OCI-LY1 (cell line): ENCODE results near the gene SLC39A9.

Source experiments
- H2AFZ ChIP-seq: fragments of 200-600 bp; sonication (generic), shearing (Covaris generic); 2 replicates; pipeline ENCODE4 v1.6.0; 2014; ENCODE audit warnings: antibody characterized with exemption, mild to moderate bottlenecking, low read length
- H3F3A ChIP-seq: fragments of 200-600 bp; sonication (generic), shearing (Covaris generic); 2 replicates; pipeline ENCODE4 v1.6.0; 2014; ENCODE audit warnings: mild to moderate bottlenecking, antibody characterized with exemption, low read length, moderate library complexity; ENCODE audit not compliant: insufficient read depth
- H3K27ac ChIP-seq: fragments of 200-600 bp; sonication (generic); 2 replicates; pipeline ENCODE4 v1.5.1; 2014; ENCODE audit warnings: low read length, mixed run types, mild to moderate bottlenecking, low read depth; ENCODE audit not compliant: poor library complexity, severe bottlenecking
- H3K27me3 ChIP-seq: fragments of 200-600 bp; sonication (generic); 2 replicates; pipeline ENCODE4 v1.6.0; 2014; ENCODE audit warnings: antibody characterized with exemption, mild to moderate bottlenecking, low read length, moderate library complexity; ENCODE audit not compliant: insufficient read depth
- H3K36me3 ChIP-seq: fragments of 200-600 bp; sonication (generic); 2 replicates; pipeline ENCODE4 v1.6.1; 2014; ENCODE audit warnings: mild to moderate bottlenecking, antibody characterized with exemption, low read length, moderate library complexity, mixed read lengths; ENCODE audit not compliant: insufficient read depth
- H3K4me1 ChIP-seq: fragments of 200-600 bp; sonication (generic); 2 replicates; pipeline ENCODE4 v1.5.1; 2014; ENCODE audit warnings: mild to moderate bottlenecking, low read length, moderate library complexity; ENCODE audit not compliant: insufficient read depth, severe bottlenecking
- H3K4me2 ChIP-seq: fragments of 200-600 bp; sonication (generic), shearing (Covaris generic); 2 replicates; pipeline ENCODE4 v1.6.1; 2014; ENCODE audit warnings: low read length
- H3K4me3 ChIP-seq: fragments of 200-600 bp; sonication (generic); 2 replicates; pipeline ENCODE4 v1.5.1; 2014; ENCODE audit warnings: low read length, low read depth, mild to moderate bottlenecking, mixed read lengths; ENCODE audit not compliant: poor library complexity, severe bottlenecking
- H3K79me2 ChIP-seq: fragments of 200-600 bp; shearing (Covaris generic); 2 replicates; pipeline ENCODE4 v1.6.1; 2016; ENCODE audit warnings: mixed run types, low read length, mixed read lengths; ENCODE audit not compliant: insufficient read depth
- H3K9ac ChIP-seq: fragments of 200-600 bp; sonication (generic), shearing (Covaris generic); 2 replicates; pipeline ENCODE4 v1.6.1; 2014; ENCODE audit warnings: mild to moderate bottlenecking, low read length, mixed read lengths
- H3K9me2 ChIP-seq: fragments of 200-600 bp; sonication (generic), shearing (Covaris generic); 2 replicates; pipeline ENCODE4 v1.6.1; 2014; ENCODE audit warnings: low read depth, mild to moderate bottlenecking, low read length, mixed read lengths
- H3K9me3 ChIP-seq: fragments of 200-600 bp; shearing (Covaris generic); 2 replicates; pipeline ENCODE4 v1.6.1; 2014; ENCODE audit warnings: low read length, mixed read lengths
- H4K20me1 ChIP-seq: fragments of 200-600 bp; sonication (generic), shearing (Covaris generic); 2 replicates; pipeline ENCODE4 v1.6.0; 2016; ENCODE audit warnings: mild to moderate bottlenecking, low read length; ENCODE audit not compliant: insufficient read depth
- EZH2 ChIP-seq: fragments of 200-600 bp; sonication (generic), shearing (Covaris generic); IDR thresholded peaks from 2 replicates; pipeline ENCODE4 v1.8.0; 2017; ENCODE audit warnings: borderline replicate concordance, mixed run types, mild to moderate bottlenecking, antibody characterized with exemption, low read length, moderate library complexity, mixed read lengths
- TF ChIP-seq, protein P1 (sequence below): fragments of 200-600 bp; sonication (generic), shearing (Covaris generic); IDR thresholded peaks from 2 replicates; pipeline ENCODE4 v1.5.1; 2017; ENCODE audit warnings: mild to moderate bottlenecking, antibody characterized with exemption, low read length, moderate library complexity, mixed read lengths

Gene SLC39A9

DNA sequence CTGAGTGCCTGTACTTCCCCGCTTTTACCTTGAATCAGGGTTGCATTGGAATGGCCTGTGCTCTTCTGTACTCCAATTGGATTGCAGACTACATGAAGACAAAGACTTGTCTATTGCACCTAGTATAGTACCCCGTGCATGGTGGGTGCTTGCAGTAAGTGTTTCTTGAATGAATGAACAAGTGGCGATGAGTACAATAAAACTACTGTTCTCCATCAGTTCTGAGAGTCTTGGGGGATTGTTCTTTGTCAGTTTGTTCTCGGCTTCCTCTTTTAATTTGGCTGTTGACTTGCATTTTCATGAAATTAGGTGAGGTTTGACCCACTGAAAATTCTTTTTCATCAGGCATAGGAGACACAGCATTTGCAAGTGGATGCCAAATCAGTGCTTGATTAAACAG lies 34.5 kb upstream of the SLC39A9 start:
- Histone ChIP-seq H3K4me2 (no peak overlapping the region), H3K36me3 (no peaks in the 10 kb centered on the region), H3K9me2 (no peaks in the 10 kb centered on the region), H3K9me3 (no peaks in the 10 kb centered on the region), H3K4me1 (peaks cover 7% of the 10 kb centered on the region), H3K9ac (no peak overlapping the region), H3K27ac (no peak overlapping the region), H3K27me3 (no peaks in the 10 kb centered on the region), H4K20me1 (no peaks in the 10 kb centered on the region), H3K79me2 (no peaks in the 10 kb centered on the region), H3K4me3 (no peak overlapping the region), H3F3A (no peaks in the 10 kb centered on the region), H2AFZ (no peak overlapping the region)
- TF ChIP-seq, protein P1, sequence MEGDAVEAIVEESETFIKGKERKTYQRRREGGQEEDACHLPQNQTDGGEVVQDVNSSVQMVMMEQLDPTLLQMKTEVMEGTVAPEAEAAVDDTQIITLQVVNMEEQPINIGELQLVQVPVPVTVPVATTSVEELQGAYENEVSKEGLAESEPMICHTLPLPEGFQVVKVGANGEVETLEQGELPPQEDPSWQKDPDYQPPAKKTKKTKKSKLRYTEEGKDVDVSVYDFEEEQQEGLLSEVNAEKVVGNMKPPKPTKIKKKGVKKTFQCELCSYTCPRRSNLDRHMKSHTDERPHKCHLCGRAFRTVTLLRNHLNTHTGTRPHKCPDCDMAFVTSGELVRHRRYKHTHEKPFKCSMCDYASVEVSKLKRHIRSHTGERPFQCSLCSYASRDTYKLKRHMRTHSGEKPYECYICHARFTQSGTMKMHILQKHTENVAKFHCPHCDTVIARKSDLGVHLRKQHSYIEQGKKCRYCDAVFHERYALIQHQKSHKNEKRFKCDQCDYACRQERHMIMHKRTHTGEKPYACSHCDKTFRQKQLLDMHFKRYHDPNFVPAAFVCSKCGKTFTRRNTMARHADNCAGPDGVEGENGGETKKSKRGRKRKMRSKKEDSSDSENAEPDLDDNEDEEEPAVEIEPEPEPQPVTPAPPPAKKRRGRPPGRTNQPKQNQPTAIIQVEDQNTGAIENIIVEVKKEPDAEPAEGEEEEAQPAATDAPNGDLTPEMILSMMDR = no peak
- TF ChIP-seq EZH2 = no peak

DNA sequence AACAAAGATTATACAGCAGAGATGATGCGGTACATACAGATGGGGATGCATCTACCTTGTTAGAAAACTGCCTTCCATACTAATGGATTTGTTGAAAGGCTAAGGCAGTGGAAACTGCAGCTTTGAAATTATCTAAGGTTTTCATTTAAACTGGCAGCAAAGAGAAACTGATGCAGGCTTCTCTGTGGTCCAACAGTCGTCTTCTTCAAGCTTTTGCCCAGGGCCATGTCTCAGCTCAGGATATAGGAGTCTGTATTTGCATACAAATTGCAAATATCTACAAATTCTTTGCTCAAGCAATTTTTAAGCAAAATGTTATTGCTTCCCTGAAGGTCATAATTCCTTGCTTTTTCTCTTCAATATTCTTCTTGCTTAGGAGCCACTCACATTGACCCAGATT lies 34.1 kb upstream of the SLC39A9 start:
- no peaks in the 10 kb centered on the region for H3K9me2 ChIP-seq
- H3F3A ChIP-seq = no peaks in the 10 kb centered on the region
- no peak overlapping the region for H3K9ac ChIP-seq
- H3K36me3 ChIP-seq = no peaks in the 10 kb centered on the region
- TF ChIP-seq EZH2 = no peak
- TF ChIP-seq, protein P1 = no peak
- H3K4me2 ChIP-seq = no peak overlapping the region
- no peak overlapping the region for H3K4me3 ChIP-seq
- no peaks in the 10 kb centered on the region for H3K9me3 ChIP-seq
- H3K27me3 ChIP-seq = no peaks in the 10 kb centered on the region
- H3K4me1 ChIP-seq = peaks cover 7% of the 10 kb centered on the region
- H4K20me1 ChIP-seq = no peaks in the 10 kb centered on the region
- no peak overlapping the region for H2AFZ ChIP-seq
- H3K79me2 ChIP-seq = no peaks in the 10 kb centered on the region
- H3K27ac ChIP-seq = no peak overlapping the region

DNA sequence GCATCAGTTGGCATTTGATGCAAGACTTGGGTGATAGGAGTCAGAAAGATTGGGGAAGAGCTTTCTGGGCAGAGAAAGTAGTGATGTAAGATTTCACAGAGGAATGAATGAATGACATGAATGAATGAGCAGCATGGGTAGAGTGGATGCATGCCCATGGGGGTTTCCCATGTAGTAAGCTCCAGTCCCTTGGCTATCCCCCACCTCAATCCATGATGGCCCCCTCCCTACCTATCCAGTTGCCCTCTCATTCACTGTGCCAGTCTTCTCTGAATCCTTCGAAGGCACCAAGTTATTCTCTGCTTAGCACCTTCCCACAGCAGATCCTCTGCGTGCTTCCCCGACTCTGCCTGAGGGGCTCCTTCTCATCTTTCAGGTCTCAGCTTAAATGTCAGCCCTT lies 32.4 kb upstream of the SLC39A9 start:
- TF ChIP-seq, protein P1 = no peak
- TF ChIP-seq EZH2 = no peak
- Histone ChIP-seq H3K9ac (no peak overlapping the region), H3K9me3 (no peaks in the 10 kb centered on the region), H3K4me2 (no peak overlapping the region), H3K9me2 (no peaks in the 10 kb centered on the region), H3K27ac (no peak overlapping the region), H3K4me1 (no peaks in the 10 kb centered on the region), H3K79me2 (no peaks in the 10 kb centered on the region), H2AFZ (no peak overlapping the region), H4K20me1 (no peaks in the 10 kb centered on the region), H3K27me3 (no peaks in the 10 kb centered on the region), H3K36me3 (no peaks in the 10 kb centered on the region), H3K4me3 (no peak overlapping the region), H3F3A (no peaks in the 10 kb centered on the region)
